Liver (tissue), 9 donors: ENCODE measurements around the gene STK39. TPM values are rescaled to one million over a fixed set of nuclear protein-coding genes. Genes with fewer than 3 reads are reported as not detected.

Experiments used
- DNase-seq: peaks from one replicate; pipeline ENCODE4 v3.0.0-alpha.2; 2017; ENCODE audit warnings: low spot score
- H3K27ac ChIP-seq, 2 donors: one replicate each; pipeline ENCODE4 v1.7.0; 2013; ENCODE audit warnings: inconsistent platforms in 2 of 2, low read length in 2 of 2, control low read depth in 1 of 2, low read depth in 1 of 2, mild to moderate bottlenecking in 1 of 2
- H3K27me3 ChIP-seq, 4 donors: one replicate each; pipeline versions ENCODE4 v1.6.1 to v1.7.0; 2013; ENCODE audit warnings: low read length in 3 of 4, inconsistent platforms in 1 of 4, mild to moderate bottlenecking in 1 of 4, moderate library complexity in 1 of 4; ENCODE audit not compliant: control insufficient read depth in 4 of 4, insufficient read depth in 4 of 4
- H3K36me3 ChIP-seq, 4 donors: one replicate each; pipeline versions ENCODE4 v1.6.1 to v1.7.0; 2013; ENCODE audit warnings: low read length in 3 of 4, mild to moderate bottlenecking in 3 of 4, low read depth in 1 of 4, moderate library complexity in 1 of 4; ENCODE audit not compliant: control insufficient read depth in 4 of 4, insufficient read depth in 3 of 4
- H3K4me1 ChIP-seq, 4 donors: one replicate each; pipeline versions ENCODE4 v1.6.1 to v1.7.0; 2013; ENCODE audit warnings: low read length in 3 of 4, mild to moderate bottlenecking in 3 of 4, moderate library complexity in 1 of 4; ENCODE audit not compliant: control insufficient read depth in 4 of 4, insufficient read depth in 4 of 4
- H3K4me3 ChIP-seq, 3 donors: one replicate each; pipeline versions ENCODE4 v1.6.1 to v1.7.0; 2013; ENCODE audit warnings: low read length in 3 of 3, control low read depth in 1 of 3, low read depth in 1 of 3, mild to moderate bottlenecking in 1 of 3
- H3K9ac ChIP-seq, 2 donors: one replicate each; pipeline ENCODE4 v1.7.0; 2013; ENCODE audit warnings: low read length in 2 of 2, mild to moderate bottlenecking in 2 of 2, moderate library complexity in 2 of 2, control low read depth in 1 of 2, low read depth in 1 of 2
- H3K9me3 ChIP-seq, 4 donors: one replicate each; pipeline versions ENCODE4 v1.6.1 to v1.7.0; 2013; ENCODE audit warnings: low read length in 3 of 4; ENCODE audit not compliant: control insufficient read depth in 4 of 4
- EGR1 ChIP-seq, 2 donors: IDR thresholded peaks; 2 replicates each; pipeline ENCODE4 v1.6.1; 2016 to 2018; ENCODE audit warnings: antibody characterized with exemption in 2 of 2, low read depth in 2 of 2
- FOXA1 ChIP-seq: IDR thresholded peaks from 2 replicates; pipeline ENCODE4 v1.6.1; 2016; ENCODE audit warnings: antibody characterized with exemption
- FOXA2 ChIP-seq: IDR thresholded peaks from 2 replicates; pipeline ENCODE4 v1.6.1; 2016; ENCODE audit warnings: antibody characterized with exemption
- JUND ChIP-seq, 2 donors: IDR thresholded peaks; 2 replicates each; pipeline ENCODE4 v1.6.1; 2016; ENCODE audit warnings: antibody characterized with exemption in 2 of 2
- NR2F2 ChIP-seq: IDR thresholded peaks from 2 replicates; pipeline ENCODE4 v1.6.1; 2016; ENCODE audit warnings: antibody characterized with exemption
- RAD21 ChIP-seq, 2 donors: IDR thresholded peaks; 2 replicates each; pipeline ENCODE4 v1.6.1; 2016; ENCODE audit warnings: antibody characterized with exemption in 2 of 2, mild to moderate bottlenecking in 2 of 2
- RXRA ChIP-seq, 2 donors: IDR thresholded peaks; 2 replicates each; pipeline ENCODE4 v1.6.1; 2017 to 2018; ENCODE audit warnings: antibody characterized with exemption in 2 of 2, mild to moderate bottlenecking in 1 of 2
- YY1 ChIP-seq: IDR thresholded peaks from 2 replicates; pipeline ENCODE4 v1.6.1; 2016; ENCODE audit warnings: antibody characterized with exemption, mild to moderate bottlenecking
- WGBS: extraction: QIAGEN DNeasy Blood & Tissue Kit; methylation state at CpG from one replicate; pipeline ENCODE4 v1.1.7; 2013; 5-methylcytosine and 5-hydroxymethylcytosine counted together
- polyA plus RNA-seq, 2 donors: library from polyadenylated mRNA; stranded (reverse) in 1 of 2; unstranded in 1 of 2; fragments of 200-250 nt in 1 of 2; fragments of >200 nt in 1 of 2; fragmentation: Nextera tagmentation in 1 of 2; extraction: Ambion mirVana in 1 of 2; gene quantifications; one replicate each; pipeline versions ENCODE4 v1.2.1 to v1.2.3, GENCODE V29; 2013 to 2015
- total RNA-seq, 2 donors: library from RNA; depleted of rRNA; stranded (reverse); fragments of >200 nt; gene quantifications; one replicate each; pipeline ENCODE4 v1.2.3, GENCODE V29; 2014
- TF ChIP-seq, protein P1 (sequence below): IDR thresholded peaks from 2 replicates; pipeline ENCODE4 v1.6.1; 2016; ENCODE audit warnings: antibody characterized with exemption
- TF ChIP-seq, protein P2 (sequence below): IDR thresholded peaks from 2 replicates; pipeline ENCODE4 v1.6.1; 2016; ENCODE audit warnings: antibody characterized with exemption
- TF ChIP-seq, protein P3 (sequence below): fragments of 150-350 bp; IDR thresholded peaks from 2 replicates; pipeline ENCODE4 v1.5.1; 2017; ENCODE audit warnings: improper control_type of control experiment, low read depth, low read length; ENCODE audit not compliant: missing input control
- TF ChIP-seq, protein P4 (sequence below): IDR thresholded peaks from 2 replicates; pipeline ENCODE4 v1.6.1; 2016; ENCODE audit warnings: antibody characterized with exemption, mild to moderate bottlenecking
- TF ChIP-seq, protein P5 (sequence below): IDR thresholded peaks from 2 replicates; pipeline ENCODE4 v1.6.1; 2016; ENCODE audit warnings: antibody characterized with exemption
- donor health status: healthy.
- donor health status: healthy.
- donor health status: healthy.
- donor health status: healthy.
- donor health status: healthy.

STK39 gene
- total and polyA plus RNA-seq, 4 donors = 0.29 to 1.8 (median 0.73) TPM

DNA sequence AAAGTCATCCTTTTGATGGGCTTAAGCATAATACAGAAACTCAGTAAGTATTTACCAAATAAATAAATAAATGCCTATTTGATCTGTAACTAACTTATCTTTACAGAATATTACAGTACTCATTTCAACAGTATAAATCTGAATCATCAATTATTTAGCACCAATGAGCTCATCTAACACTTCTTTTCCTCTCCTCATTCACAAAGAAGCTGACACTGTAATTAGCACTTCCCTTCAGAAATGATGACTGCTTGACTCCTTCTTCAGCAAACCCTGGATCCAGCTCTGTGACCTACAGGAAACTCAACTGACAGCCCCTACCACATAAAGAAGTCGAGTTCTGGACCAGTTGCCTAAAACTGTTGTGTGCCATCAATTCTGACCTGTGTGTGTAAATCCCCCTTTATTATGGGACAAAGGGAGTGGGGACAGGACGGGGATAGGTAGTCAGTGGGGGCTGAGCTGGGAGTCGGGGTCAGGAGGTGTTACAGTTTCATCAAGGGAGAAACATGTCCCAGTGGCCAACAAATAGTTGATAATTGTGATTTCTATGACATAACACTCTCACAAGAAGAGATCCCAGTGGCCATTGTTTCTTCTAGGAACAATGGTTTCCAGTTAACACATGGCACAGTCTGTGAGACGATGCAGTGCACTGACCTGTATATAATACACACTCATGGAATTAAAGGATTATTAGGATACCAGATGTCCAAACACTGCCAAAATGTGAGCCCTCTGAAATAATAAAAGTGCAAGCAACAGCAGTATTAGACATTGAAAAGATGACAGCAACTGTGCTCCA, 68.7 kb downstream of the STK39 start:
- WGBS = 76% methylated on average over 4 of the region's 4 CpGs
- no peaks in the 10 kb centered on the region for H3K9me3 ChIP-seq
- H3K27ac ChIP-seq = no peak overlapping the region
- DNase-seq = no peak
- no peaks in the 10 kb centered on the region for H3K4me1 ChIP-seq
- peaks cover 0 to 3% (median 0%) of the 10 kb centered on the region in 4 donors for H3K27me3 ChIP-seq
- H3K36me3 ChIP-seq = no peaks in the 10 kb centered on the region
- H3K9ac ChIP-seq = no peak overlapping the region
- TF ChIP-seq, protein P1, sequence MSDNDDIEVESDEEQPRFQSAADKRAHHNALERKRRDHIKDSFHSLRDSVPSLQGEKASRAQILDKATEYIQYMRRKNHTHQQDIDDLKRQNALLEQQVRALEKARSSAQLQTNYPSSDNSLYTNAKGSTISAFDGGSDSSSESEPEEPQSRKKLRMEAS = no peak
- no peak for TF ChIP-seq RAD21 (IDR thresholded peaks at IDR 0.05)
- TF ChIP-seq FOXA2 = no peak
- TF ChIP-seq, protein P2, sequence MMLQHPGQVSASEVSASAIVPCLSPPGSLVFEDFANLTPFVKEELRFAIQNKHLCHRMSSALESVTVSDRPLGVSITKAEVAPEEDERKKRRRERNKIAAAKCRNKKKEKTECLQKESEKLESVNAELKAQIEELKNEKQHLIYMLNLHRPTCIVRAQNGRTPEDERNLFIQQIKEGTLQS = no peak
- no peak for TF ChIP-seq NR2F2
- TF ChIP-seq RXRA (IDR thresholded peaks at IDR 0.05) = no peak
- TF ChIP-seq, protein P3, sequence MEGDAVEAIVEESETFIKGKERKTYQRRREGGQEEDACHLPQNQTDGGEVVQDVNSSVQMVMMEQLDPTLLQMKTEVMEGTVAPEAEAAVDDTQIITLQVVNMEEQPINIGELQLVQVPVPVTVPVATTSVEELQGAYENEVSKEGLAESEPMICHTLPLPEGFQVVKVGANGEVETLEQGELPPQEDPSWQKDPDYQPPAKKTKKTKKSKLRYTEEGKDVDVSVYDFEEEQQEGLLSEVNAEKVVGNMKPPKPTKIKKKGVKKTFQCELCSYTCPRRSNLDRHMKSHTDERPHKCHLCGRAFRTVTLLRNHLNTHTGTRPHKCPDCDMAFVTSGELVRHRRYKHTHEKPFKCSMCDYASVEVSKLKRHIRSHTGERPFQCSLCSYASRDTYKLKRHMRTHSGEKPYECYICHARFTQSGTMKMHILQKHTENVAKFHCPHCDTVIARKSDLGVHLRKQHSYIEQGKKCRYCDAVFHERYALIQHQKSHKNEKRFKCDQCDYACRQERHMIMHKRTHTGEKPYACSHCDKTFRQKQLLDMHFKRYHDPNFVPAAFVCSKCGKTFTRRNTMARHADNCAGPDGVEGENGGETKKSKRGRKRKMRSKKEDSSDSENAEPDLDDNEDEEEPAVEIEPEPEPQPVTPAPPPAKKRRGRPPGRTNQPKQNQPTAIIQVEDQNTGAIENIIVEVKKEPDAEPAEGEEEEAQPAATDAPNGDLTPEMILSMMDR = no peak
- TF ChIP-seq FOXA1 = no peak
- no peak for TF ChIP-seq EGR1 (IDR thresholded peaks at IDR 0.05; ENCODE audit: low read depth in 2 of 2)
- TF ChIP-seq, protein P4, sequence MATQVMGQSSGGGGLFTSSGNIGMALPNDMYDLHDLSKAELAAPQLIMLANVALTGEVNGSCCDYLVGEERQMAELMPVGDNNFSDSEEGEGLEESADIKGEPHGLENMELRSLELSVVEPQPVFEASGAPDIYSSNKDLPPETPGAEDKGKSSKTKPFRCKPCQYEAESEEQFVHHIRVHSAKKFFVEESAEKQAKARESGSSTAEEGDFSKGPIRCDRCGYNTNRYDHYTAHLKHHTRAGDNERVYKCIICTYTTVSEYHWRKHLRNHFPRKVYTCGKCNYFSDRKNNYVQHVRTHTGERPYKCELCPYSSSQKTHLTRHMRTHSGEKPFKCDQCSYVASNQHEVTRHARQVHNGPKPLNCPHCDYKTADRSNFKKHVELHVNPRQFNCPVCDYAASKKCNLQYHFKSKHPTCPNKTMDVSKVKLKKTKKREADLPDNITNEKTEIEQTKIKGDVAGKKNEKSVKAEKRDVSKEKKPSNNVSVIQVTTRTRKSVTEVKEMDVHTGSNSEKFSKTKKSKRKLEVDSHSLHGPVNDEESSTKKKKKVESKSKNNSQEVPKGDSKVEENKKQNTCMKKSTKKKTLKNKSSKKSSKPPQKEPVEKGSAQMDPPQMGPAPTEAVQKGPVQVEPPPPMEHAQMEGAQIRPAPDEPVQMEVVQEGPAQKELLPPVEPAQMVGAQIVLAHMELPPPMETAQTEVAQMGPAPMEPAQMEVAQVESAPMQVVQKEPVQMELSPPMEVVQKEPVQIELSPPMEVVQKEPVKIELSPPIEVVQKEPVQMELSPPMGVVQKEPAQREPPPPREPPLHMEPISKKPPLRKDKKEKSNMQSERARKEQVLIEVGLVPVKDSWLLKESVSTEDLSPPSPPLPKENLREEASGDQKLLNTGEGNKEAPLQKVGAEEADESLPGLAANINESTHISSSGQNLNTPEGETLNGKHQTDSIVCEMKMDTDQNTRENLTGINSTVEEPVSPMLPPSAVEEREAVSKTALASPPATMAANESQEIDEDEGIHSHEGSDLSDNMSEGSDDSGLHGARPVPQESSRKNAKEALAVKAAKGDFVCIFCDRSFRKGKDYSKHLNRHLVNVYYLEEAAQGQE = no peak
- TF ChIP-seq, protein P5, sequence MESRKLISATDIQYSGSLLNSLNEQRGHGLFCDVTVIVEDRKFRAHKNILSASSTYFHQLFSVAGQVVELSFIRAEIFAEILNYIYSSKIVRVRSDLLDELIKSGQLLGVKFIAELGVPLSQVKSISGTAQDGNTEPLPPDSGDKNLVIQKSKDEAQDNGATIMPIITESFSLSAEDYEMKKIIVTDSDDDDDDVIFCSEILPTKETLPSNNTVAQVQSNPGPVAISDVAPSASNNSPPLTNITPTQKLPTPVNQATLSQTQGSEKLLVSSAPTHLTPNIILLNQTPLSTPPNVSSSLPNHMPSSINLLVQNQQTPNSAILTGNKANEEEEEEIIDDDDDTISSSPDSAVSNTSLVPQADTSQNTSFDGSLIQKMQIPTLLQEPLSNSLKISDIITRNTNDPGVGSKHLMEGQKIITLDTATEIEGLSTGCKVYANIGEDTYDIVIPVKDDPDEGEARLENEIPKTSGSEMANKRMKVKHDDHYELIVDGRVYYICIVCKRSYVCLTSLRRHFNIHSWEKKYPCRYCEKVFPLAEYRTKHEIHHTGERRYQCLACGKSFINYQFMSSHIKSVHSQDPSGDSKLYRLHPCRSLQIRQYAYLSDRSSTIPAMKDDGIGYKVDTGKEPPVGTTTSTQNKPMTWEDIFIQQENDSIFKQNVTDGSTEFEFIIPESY = no peak
- no peak for TF ChIP-seq JUND (IDR thresholded peaks at IDR 0.05)
- TF ChIP-seq YY1 = no peak
- no peak overlapping the region for H3K4me3 ChIP-seq

DNA sequence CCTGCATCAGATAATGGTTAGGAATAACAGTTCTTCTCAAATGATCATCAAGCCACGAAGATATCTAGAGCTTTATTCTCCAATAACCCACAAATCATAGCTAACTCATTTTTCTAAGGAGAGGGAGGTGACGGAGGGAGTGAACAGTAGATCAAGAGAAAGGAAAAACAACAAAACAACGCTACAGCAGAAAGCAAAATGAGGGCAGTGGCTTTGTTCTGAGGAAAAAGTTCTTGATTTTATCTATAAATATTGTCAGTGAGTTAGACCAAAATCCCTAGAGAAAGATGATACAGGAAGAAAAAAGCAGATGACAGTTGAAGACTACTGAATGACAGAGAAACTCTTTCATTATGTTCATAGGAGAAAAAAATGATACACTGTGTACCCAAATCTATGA, 71.0 kb downstream of the STK39 start:
- Histone ChIP-seq H3K36me3 (no peaks in the 10 kb centered on the region), H3K4me1 (no peaks in the 10 kb centered on the region), H3K9ac (no peak overlapping the region), H3K9me3 (no peaks in the 10 kb centered on the region), H3K27ac (no peak overlapping the region), H3K27me3 (peaks cover 0 to 3% (median 0%) of the 10 kb centered on the region in 4 donors), H3K4me3 (no peak overlapping the region)
- no peak for DNase-seq
- TF ChIP-seq, protein P3 = no peak
- WGBS = 88% methylated on average over 3 of the region's 3 CpGs
